NK-92 (cell line): Measurements from ENCODE around the gene CPSF4.
A peak's percentile ranks its signal among the peaks of the same experiment; 100 is the strongest.
"Not testable (repeated sequence)": the region's sequence is repeated elsewhere in the genome, so short reads cannot be mapped to it uniquely, and the experiment has no call there.

Experiments used
- DNase-seq: peaks from one replicate; lab custom pipeline; 2025; ENCODE audit not compliant: unreplicated experiment; lab: John Stamatoyannopoulos, UW

The CPSF4 gene

DNA sequence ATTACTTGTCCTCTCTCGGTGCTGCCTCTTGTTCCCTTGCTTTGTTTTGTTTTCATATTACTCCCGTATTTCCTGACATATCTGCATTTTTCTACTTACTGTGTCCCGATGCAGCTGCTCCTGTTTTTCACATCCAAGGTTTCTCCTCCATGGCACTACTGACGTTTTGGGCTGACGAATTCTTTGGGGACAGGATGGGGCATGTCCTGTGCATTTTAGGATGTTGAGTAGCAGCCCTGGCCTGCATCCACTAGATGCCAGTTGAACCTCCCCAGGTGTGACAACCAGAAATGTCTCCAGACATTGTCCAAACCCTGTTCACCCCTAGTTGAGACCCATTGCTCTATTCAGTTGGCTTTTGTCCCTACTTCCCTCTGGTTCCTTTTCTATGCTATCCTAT, 46.4 kb downstream of the CPSF4 start:
- DNase-seq: no peak

DNA sequence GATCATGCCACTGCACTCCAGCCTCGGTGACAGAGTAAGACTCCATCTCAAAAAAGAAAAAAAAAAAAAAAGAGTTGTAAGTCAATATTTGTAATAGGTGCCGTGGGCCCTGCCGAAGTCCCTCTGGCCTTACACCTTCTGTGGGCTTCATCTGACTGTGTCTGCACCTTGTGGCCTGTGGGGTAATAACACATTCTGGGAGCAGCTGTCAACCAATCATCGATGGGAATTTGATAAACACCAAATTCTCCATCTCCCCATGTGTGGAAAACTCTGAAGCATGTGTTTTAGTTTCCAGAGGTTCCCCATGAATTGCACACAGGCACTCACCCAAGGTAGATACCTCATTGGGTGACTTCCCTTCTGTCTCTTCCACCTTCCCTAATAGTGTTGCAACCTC, 50.5 kb downstream of the CPSF4 start:
- no peak for DNase-seq

DNA sequence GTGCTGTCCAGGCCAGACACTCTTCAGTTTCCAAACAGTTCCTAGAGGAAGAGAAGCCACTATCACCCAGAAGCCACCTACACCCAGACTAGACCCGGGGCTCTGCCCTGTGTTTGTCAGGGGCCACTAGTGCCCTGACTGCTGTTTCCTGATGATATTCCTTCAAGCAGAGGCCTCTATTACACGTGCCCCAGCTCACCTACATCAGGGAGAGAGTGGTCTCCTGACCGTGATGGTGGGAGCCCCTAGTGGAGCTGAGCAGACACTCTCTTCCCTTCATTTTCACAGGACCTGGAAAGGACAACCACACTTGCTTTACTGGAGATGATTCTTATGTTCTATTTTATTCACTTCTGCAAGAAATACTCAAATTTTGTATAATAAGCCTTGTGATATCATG, 52.1 kb downstream of the CPSF4 start:
- no peak for DNase-seq

DNA sequence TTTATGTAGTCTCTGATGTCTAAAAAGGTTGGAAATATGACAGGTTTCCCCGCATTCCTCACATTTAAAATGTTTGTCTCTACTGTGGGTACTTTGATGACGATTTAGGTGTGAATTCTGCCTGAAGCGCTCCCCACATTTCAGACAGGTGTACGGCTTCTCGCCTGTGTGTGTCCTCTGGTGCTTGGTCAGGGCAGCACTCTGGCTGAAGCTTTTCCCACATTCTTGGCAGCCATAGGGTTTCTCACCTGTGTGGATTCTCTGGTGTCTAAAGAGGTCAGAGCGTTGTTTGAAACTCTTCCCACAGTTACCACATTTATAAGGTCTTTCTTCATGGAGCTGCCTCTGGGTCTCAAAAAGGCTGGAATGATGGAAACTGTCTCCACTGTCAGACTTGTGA, 55.1 kb downstream of the CPSF4 start:
- DNase-seq: no peak

DNA sequence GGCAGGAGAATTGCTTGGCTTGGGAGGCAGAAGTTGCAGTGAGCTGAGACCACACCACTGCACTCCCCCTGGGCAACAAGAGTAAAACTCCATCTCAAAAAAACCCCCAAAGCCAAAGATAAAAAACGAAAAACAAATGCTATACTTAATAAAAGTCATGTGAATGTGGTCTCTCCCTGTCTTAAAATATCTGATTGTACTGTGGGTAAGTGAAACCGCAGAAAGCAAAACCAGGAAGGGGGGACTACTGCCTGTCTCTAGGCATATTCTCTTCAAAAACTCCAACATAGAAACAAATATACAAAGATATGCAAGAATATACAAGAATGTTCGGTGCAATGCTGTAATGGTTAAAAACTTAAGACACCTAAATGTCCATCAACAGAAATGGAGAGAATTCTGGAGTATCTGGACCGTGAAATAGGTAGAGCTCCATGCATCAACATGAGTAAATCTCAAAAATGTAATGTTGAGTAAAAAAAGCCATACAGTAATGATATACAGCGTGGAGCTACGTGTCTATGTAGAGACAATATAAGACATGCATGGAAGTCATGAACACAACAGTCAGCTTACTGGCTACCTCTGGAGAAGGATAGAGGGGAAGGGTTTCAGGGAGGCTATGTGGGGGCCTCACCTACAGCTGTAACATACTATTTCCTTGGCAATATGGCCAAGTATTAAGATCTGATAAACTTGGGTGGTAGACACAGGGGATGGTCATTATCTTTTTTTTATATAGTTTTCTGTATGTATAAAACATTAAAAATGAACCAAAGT, 59.2 kb downstream of the CPSF4 start:
- DNase-seq: no peak

DNA sequence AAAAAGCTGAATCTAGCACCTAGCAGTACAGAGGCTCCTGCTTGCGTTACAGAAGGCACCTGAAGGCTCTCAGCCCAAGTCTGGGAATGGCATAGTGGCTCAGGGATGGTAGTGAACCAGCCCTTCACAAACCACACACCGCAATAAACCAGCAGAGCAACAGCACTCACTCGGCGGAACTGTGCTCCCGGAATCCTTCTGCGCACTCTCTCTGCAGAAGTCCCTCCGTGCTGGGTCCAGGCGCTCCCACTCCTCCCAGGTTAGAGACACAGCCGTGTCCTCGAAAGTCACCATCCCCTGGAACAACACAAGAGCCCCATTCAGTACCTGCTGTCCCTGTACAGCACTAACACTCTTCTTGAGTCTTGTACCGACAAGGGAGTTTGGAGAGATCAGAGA, 59.8 kb downstream of the CPSF4 start:
- DNase-seq: no peak

DNA sequence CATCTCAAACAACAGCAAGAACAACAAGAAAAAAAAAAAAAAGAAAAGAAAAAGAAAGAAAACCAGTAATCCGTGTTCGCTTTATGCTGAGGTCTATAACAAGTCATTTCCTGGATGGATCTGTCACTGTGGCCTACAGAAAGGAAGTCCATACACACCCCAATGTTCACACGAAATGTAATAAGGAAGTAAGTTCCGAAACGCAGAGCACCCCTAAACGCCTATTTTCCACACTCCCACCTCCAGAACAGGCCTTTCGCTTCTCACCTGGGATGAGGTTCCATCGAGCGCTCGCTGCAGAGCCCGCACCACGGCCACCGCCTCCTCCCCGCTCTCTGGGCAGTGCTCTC, 60.6 kb downstream of the CPSF4 start:
- DNase-seq: no peak

DNA sequence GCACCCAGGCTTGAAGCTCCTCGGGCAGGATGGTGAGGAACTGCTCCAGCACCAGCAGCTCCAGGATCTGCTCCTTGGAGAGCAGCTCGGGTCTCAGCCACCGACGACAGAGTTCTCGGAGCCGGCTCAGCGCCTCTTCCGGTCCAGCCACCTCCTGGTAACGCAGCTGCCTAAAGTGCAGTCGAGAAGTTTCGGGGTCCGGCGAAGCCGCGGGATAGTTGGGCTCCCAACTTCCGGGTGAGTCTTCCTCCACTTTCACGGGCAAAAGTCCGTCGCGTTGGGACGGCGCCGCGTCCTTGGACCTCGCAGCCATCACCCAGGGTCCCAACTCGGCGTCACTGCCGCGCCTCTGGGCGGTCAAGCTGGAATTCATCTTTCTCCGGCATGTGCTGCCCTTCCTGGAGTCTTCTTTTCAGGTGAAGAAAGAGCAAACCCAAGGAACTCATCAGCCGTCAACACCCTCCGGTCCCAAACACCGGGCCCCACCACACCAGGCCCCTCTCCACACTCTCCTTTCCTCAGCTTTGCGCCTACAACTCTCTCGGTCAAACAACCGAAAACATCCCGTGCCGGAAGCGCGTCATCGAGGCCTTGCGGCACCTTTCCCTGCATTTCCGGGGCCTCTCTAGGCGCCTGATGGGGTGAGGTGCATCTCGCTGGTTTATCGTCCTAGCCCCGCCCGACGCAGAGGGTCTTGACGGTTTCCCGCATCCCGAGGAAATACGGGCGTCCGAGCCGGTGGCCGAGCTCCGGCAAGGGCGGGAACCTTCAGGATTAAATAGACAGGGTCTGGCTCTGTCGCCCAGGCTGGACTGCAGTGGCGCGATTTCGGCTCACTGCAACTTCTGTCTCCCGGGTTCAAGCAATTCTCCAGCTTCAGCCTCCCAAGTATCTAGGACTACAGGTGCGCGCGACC, 61.2 kb downstream of the CPSF4 start, which contains the start of gene ZNF394:
Gene ZNF394 (minus strand): TSS at position 561 of the 916 bp plus-strand sequence. CDS start 188 bp downstream, at position 373.
- DNase-seq: no peak

DNA sequence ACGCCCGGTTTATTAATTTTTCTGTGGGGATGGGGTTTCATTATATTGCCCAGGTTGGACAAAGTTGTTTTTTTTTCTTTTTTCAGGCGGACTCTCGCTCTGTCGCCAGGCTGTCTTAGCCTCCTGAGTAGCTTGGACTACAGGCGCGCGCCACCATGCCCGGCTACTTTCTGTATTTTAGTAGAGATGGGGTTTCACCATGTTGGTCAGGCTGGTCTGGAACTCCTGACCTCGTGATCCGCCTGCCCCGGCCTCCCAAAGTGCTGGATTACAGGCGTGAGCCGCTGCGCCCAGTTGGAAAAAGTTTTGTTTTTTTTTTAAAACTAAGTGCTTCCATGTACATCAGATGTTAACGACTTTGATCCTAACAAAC, 61.9 kb downstream of the CPSF4 start:
- DNase-seq: no peak

DNA sequence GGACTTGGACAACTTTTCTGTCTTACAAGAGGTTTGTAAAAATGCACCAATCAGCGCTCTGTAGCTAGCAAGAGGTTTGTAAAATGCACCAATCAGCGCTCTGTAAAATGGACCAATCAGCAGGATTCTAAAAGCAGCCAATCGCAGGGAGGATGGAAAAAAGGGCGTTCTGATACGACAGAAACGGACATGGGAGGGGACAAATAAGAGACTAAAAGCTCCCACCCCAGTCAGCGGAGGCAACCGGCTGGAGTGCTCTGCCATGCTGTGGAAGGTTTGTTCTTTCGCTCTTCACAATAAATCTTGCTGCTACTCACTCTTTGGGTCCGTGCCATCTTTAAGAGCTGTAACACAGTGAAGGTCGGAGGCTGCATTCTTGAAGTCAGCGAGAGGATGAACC, 62.5 kb downstream of the CPSF4 start:
- DNase-seq: not testable (repeated sequence)

DNA sequence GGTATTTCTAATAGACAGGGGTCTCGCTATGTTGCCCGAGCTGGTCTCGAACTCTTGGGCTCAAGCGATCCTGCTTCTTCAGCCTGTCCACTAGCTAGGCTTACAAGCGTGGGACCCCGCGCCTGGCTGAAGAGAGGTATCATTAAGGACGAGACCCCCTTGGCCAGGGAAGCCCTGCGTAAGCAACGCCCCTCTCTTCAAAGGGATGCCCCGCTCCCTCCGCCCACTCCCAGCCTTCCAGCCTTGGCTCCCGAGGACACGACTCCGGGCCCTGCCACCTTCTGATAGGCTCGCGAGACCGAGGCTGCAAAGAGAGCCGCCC, 65.5 kb downstream of the CPSF4 start:
- DNase-seq: no peak

DNA sequence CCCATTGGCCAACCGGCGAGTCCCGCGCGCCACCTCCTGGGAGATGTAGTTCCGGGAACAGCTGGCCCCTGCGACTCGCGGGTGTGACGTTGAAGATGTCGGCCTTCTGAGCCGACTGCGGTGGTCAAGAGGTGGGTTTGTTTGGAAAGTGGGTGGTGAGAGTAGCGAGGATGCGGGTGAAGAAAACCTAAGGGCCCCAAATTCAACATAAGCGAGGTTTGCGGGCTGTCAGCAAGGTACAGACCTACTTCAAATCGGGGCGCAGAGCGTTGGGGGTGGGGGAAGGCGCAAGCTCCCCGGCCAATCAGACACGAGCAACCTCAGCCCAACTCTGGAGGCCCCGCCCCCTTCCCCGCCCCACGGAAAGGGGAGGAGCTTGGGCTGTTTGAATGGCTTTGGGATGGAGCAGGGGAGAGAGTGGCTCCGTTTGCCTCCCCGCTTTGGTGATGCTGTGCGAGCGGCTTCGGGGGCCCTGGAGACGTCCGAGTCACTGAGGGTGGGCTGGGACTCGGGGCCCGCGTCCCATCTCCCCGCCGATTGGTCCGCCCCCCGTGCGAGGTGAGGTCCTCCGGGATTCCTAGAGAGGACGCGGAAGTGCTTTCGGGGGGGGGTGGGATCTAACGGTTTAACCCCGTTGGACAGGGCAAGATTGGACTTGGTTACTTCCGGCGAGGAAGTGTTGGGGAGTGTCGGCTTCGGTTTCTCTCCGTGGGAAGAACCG, 66.0 kb downstream of the CPSF4 start, which contains the start of gene ZKSCAN5:
Gene ZKSCAN5 (plus strand): TSS at position 60 of the 721 bp plus-strand sequence. CDS start 1,383 bp downstream, outside the sequence.
- DNase-seq: peak; percentile 75

DNA sequence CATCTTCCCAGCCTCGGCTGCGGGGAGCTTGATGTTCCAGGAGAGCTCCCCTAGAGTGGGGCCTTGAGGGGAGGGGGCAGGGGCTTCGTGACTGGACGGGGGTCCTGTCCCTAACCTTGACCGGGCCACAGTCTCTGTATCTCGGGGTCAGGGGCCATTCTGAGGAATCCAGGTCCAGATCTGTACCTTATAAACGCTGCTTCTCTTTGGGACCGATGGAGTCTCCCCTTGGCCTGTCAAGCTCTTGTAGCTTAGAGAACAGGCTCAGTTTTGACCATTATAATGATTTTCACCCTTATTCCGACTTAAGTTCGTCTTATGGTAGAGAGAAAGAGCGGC, 66.5 kb downstream of the CPSF4 start:
- DNase-seq: no peak
